ENCODE measurements around the gene LAMA3. TPM values are rescaled to one million over a fixed set of nuclear protein-coding genes. Genes with fewer than 3 reads are reported as not detected.

Gene LAMA3
- total RNA-seq, 1 experiment from 2014 or later, result 5.6 TPM

GRCh38 chr18:23963443-23964165 is 274.4 kb downstream of the LAMA3 start:
- Histone ChIP-seq H3K27ac (ENCODE audit: low read depth, low read length) (no peak overlapping the region), H3K9ac (ENCODE audit: low read length) (no peak overlapping the region), H3K9me3 (ENCODE audit: control insufficient read depth in 1 of 2, insufficient read depth in 1 of 2, low read depth in 1 of 2, low read length in 2 of 2) (no peaks in the 10 kb centered on the region), H2AFZ (ENCODE audit: low read depth, low read length, poor library complexity, severe bottlenecking) (peak overlapping the region; percentile 86), H3K4me2 (ENCODE audit: low read length) (no peak overlapping the region), H4K20me1 (ENCODE audit: insufficient read depth) (no peaks in the 10 kb centered on the region), H3K27me3 (ENCODE audit: insufficient read depth, low read length) (no peaks in the 10 kb centered on the region; the same call in 1 of the 2 replicates), H3K9me2 (ENCODE audit: insufficient read depth) (no peaks in the 10 kb centered on the region), H3K4me3 (replicated peaks in 1 of 2; ENCODE audit: low read depth in 1 of 2, low read length in 2 of 2) (no peak overlapping the region), H3K4me1 (ENCODE audit: control insufficient read depth in 1 of 2, insufficient read depth in 2 of 2, low read length in 2 of 2) (peaks cover 0 to 7% of the 10 kb centered on the region in 2 experiments; a peak in 1 of 4 replicates), H3K79me2 (ENCODE audit: insufficient read depth, low read length) (no peaks in the 10 kb centered on the region), H3K36me3 (ENCODE audit: control insufficient read depth in 1 of 2, insufficient read depth in 2 of 2, low read length in 2 of 2) (no peaks in the 10 kb centered on the region)
- DNase-seq (ENCODE audit: low read depth, low spot score) (no peak), ATAC-seq (0 out of 2 replicates have a peak, but pooled peaks have one; percentile 18)
- TF ChIP-seq RAD21 (IDR thresholded peaks at IDR 0.05; ENCODE audit: low read depth) (peak; percentile 38), EZH2phosphoT487 (IDR thresholded peaks at IDR 0.05; ENCODE audit: borderline replicate concordance) (no peak), FOSL1 (IDR thresholded peaks at IDR 0.05; ENCODE audit: low read depth) (no peak)
- BruUV-seq (replicated peaks), result no TSS peak
- intact Hi-C loops (cut with micrococcal nuclease), result no loop called here
- ChIA-PET CTCF (no interaction called here), RAD21 (ENCODE audit: low non-redundant PET in 1 of 2, low total read pairs in 2 of 2, uncharacterized antibody in 2 of 2, unreplicated experiment in 2 of 2) (no interaction called here), POLR2A (no interaction called here)

GRCh38 chr18:23964282-23965238 is 275.3 kb downstream of the LAMA3 start:
- peak overlapping the region; percentile 86 for H2AFZ ChIP-seq (ENCODE audit: low read depth, low read length, poor library complexity, severe bottlenecking)
- CTCF ChIA-PET, result no interaction called here

More at GRCh38 chr18:23964282-23965238, 275.3 kb downstream of the LAMA3 start:
- ChIA-PET POLR2A (no interaction called here), RAD21 (ENCODE audit: low non-redundant PET in 1 of 2, low total read pairs in 2 of 2, uncharacterized antibody in 2 of 2, unreplicated experiment in 2 of 2) (no interaction called here)
- no peaks in the 10 kb centered on the region for H4K20me1 ChIP-seq (ENCODE audit: insufficient read depth)
- DNase-seq (ENCODE audit: low read depth, low spot score), result peak; percentile 55
- H3K4me3 ChIP-seq (replicated peaks in 1 of 2; ENCODE audit: low read depth in 1 of 2, low read length in 2 of 2), result peak overlapping the region; percentile 16 to 27; a peak in 3 of 4 replicates
- no peaks in the 10 kb centered on the region for H3K79me2 ChIP-seq (ENCODE audit: insufficient read depth, low read length)
- no peaks in the 10 kb centered on the region for H3K9me3 ChIP-seq (ENCODE audit: control insufficient read depth in 1 of 2, insufficient read depth in 1 of 2, low read depth in 1 of 2, low read length in 2 of 2)
- H3K9me2 ChIP-seq (ENCODE audit: insufficient read depth), result no peaks in the 10 kb centered on the region
- ATAC-seq, result peak; percentile 76
- no peaks in the 10 kb centered on the region for H3K36me3 ChIP-seq (ENCODE audit: control insufficient read depth in 1 of 2, insufficient read depth in 2 of 2, low read length in 2 of 2)
- intact Hi-C loops (cut with micrococcal nuclease), result no loop called here
- H3K9ac ChIP-seq (ENCODE audit: low read length), result no peak overlapping the region
- no peak for TF ChIP-seq ZNF274 (IDR thresholded peaks at IDR 0.05; ENCODE audit: low read depth, low read length)
- 0 out of 2 replicates have a peak, but pooled peaks have one; percentile 14 for TF ChIP-seq SP1 (IDR thresholded peaks at IDR 0.05; ENCODE audit: low read depth)
- 0 out of 2 replicates have a peak, but pooled peaks have one; percentile 20 for TF ChIP-seq MAX (IDR thresholded peaks at IDR 0.05)
- TF ChIP-seq YY1 (IDR thresholded peaks at IDR 0.05; ENCODE audit: extremely low read depth, insufficient replicate concordance, low read depth, low read length), result peak; percentile 92
- peaks cover 0 to 7% of the 10 kb centered on the region in 2 experiments; a peak in 1 of 4 replicates for H3K4me1 ChIP-seq (ENCODE audit: control insufficient read depth in 1 of 2, insufficient read depth in 2 of 2, low read length in 2 of 2)
- BruUV-seq (replicated peaks), result no TSS peak
- peak overlapping the region; percentile 49 for H3K27ac ChIP-seq (ENCODE audit: low read depth, low read length)
- H3K4me2 ChIP-seq (ENCODE audit: low read length), result peak overlapping the region; percentile 41
- no peaks in the 10 kb centered on the region; the same call in 1 of the 2 replicates for H3K27me3 ChIP-seq (ENCODE audit: insufficient read depth, low read length)

Measured in HCT116 (cell line).